Fibroblast of lung (primary cell): ENCODE data around the gene CAMK1D. TPM values are rescaled to one million over a fixed set of nuclear protein-coding genes. Genes with fewer than 3 reads are reported as not detected.
A peak's percentile ranks its signal among the peaks of the same experiment; 100 is the strongest.

Experiments
- DNase-seq, 2 donors: peaks; one replicate each; pipeline versions ENCODE4 v3.0.0 to v3.0.0-alpha.2; 2010; ENCODE audit warnings: low read depth in 2 of 2
- H2AFZ ChIP-seq: 2 replicates; pipeline ENCODE4 v1.5.1; 2012; ENCODE audit warnings: low read length, control low read depth, inconsistent platforms
- H3K27ac ChIP-seq: 2 replicates; pipeline ENCODE4 v1.5.1; 2011; ENCODE audit warnings: low read length, control low read depth; ENCODE audit not compliant: insufficient read depth
- H3K27me3 ChIP-seq: 2 replicates; pipeline ENCODE4 v1.5.1; 2011; ENCODE audit warnings: mild to moderate bottlenecking, low read length; ENCODE audit not compliant: control insufficient read depth, insufficient read depth
- H3K36me3 ChIP-seq: 2 replicates; pipeline ENCODE4 v1.5.1; 2011; ENCODE audit warnings: low read length; ENCODE audit not compliant: control insufficient read depth, insufficient read depth
- H3K4me1 ChIP-seq: 2 replicates; pipeline ENCODE4 v1.5.1; 2011; ENCODE audit warnings: low read length; ENCODE audit not compliant: control insufficient read depth, insufficient read depth; ENCODE audit errors: extremely low read depth
- H3K4me2 ChIP-seq: 2 replicates; pipeline ENCODE4 v1.5.1; 2011; ENCODE audit warnings: low read length, control low read depth; ENCODE audit not compliant: insufficient read depth; ENCODE audit errors: extremely low read depth
- H3K4me3 ChIP-seq, 4 experiments: fragments of 200-600 bp in 1 of 4; sonication (generic) in 1 of 4; replicated peaks in 1 of 4; 2 replicates each; pipeline ENCODE4 v1.5.1; 2011 to 2016; ENCODE audit warnings: low read length in 4 of 4, low read depth in 3 of 4, mild to moderate bottlenecking in 3 of 4, control low read depth in 2 of 4, inconsistent platforms in 1 of 4, mixed read lengths in 1 of 4; ENCODE audit not compliant: insufficient read depth in 1 of 4; ENCODE audit errors: control extremely low read depth in 1 of 4
- H3K79me2 ChIP-seq: 2 replicates; pipeline ENCODE4 v1.5.1; 2012; ENCODE audit warnings: mild to moderate bottlenecking, low read length, inconsistent platforms; ENCODE audit not compliant: control insufficient read depth, insufficient read depth
- H3K9ac ChIP-seq: 2 replicates; pipeline ENCODE4 v1.5.1; 2011; ENCODE audit warnings: mild to moderate bottlenecking, low read length, control low read depth; ENCODE audit not compliant: insufficient read depth
- H3K9me3 ChIP-seq: 2 replicates; pipeline ENCODE4 v1.5.1; 2012; ENCODE audit warnings: low read depth, low read length; ENCODE audit not compliant: control insufficient read depth, insufficient read depth
- H4K20me1 ChIP-seq: 2 replicates; pipeline ENCODE4 v1.5.1; 2011; ENCODE audit warnings: low read length; ENCODE audit not compliant: control insufficient read depth, insufficient read depth; ENCODE audit errors: extremely low read depth
- CTCF ChIP-seq, 2 donors: IDR thresholded peaks in 1 of 2; conservative IDR thresholded peaks in 1 of 2; 1 replicate in 1 of 2; 2 replicates in 1 of 2; pipeline ENCODE4 v1.5.1; 2011 to 2012; ENCODE audit warnings: low read length in 2 of 2, control low read depth in 1 of 2, inconsistent platforms in 1 of 2, low read depth in 1 of 2, mild to moderate bottlenecking in 1 of 2
- EZH2 ChIP-seq: IDR thresholded peaks from 2 replicates; pipeline ENCODE4 v1.5.1; 2012; ENCODE audit warnings: low read length, control low read depth, mild to moderate bottlenecking; ENCODE audit errors: missing control alignments
- polyA plus RNA-seq, 2 donors: library from polyadenylated mRNA; depleted of rRNA in 1 of 2; stranded (reverse) in 1 of 2; unstranded in 1 of 2; fragments of >200 nt; gene quantifications; 2 replicates each; pipeline ENCODE4 v1.2.1, GENCODE V29; 2011 to 2012; ENCODE audit warnings: missing spikeins in 1 of 2
- total RNA-seq: library from RNA; depleted of rRNA; stranded (reverse); fragments of >200 nt; gene quantifications from 2 replicates; pipeline ENCODE4 v1.2.1, GENCODE V29; 2014

Gene CAMK1D
- total and polyA plus RNA-seq, 2 donors (not counting 1 experiment from before 2014, with no cell fraction given): 2.3 TPM

- no peak overlapping the region for H3K9ac ChIP-seq
- H3K79me2 ChIP-seq: no peaks in the 10 kb centered on the region
- H3K9me3 ChIP-seq: no peaks in the 10 kb centered on the region
- peak; percentile 13 to 31 for DNase-seq
- no peak overlapping the region for H2AFZ ChIP-seq
- no peaks in the 10 kb centered on the region for H3K36me3 ChIP-seq
- no peak overlapping the region for H3K27ac ChIP-seq
- H3K27me3 ChIP-seq: peaks cover 2% of the 10 kb centered on the region
- no peak overlapping the region for H3K4me3 ChIP-seq
- H3K4me1 ChIP-seq: peaks cover 4% of the 10 kb centered on the region
- no peaks in the 10 kb centered on the region for H4K20me1 ChIP-seq
- no peak overlapping the region for H3K4me2 ChIP-seq
- no peak for TF ChIP-seq EZH2
Observed at GRCh38 chr10:12846718-12847117, 497.4 kb downstream of the CAMK1D start.

- H4K20me1 ChIP-seq: no peaks in the 10 kb centered on the region
- no peak overlapping the region for H3K4me2 ChIP-seq
- TF ChIP-seq CTCF (conservative IDR thresholded peaks at IDR 0.05 in 1 of 2, IDR thresholded peaks at IDR 0.05 in 1 of 2; ENCODE audit: low read depth in 1 of 2, low read length in 2 of 2) (no peak), EZH2 (no peak)
- H3K27ac ChIP-seq: no peak overlapping the region
- peaks cover 2% of the 10 kb centered on the region for H3K27me3 ChIP-seq
- no peaks in the 10 kb centered on the region for H3K36me3 ChIP-seq
- H3K9me3 ChIP-seq: no peaks in the 10 kb centered on the region
- H3K4me3 ChIP-seq: no peak overlapping the region
- no peak for DNase-seq
- no peak overlapping the region for H2AFZ ChIP-seq
- H3K9ac ChIP-seq: no peak overlapping the region
- H3K4me1 ChIP-seq: peaks cover 4% of the 10 kb centered on the region
- H3K79me2 ChIP-seq: no peaks in the 10 kb centered on the region
Observed at GRCh38 chr10:12847361-12847975, 498.1 kb downstream of the CAMK1D start.

- no peaks in the 10 kb centered on the region for H3K36me3 ChIP-seq
- no peak overlapping the region for H3K4me3 ChIP-seq
- H4K20me1 ChIP-seq: no peaks in the 10 kb centered on the region
- no peak overlapping the region for H3K4me2 ChIP-seq
- H3K27me3 ChIP-seq: peaks cover 2% of the 10 kb centered on the region
- H3K9me3 ChIP-seq: no peaks in the 10 kb centered on the region
- H3K27ac ChIP-seq: no peak overlapping the region
- no peak overlapping the region for H3K9ac ChIP-seq
- DNase-seq: no peak
- H3K79me2 ChIP-seq: no peaks in the 10 kb centered on the region
- TF ChIP-seq EZH2 (no peak), CTCF (conservative IDR thresholded peaks at IDR 0.05 in 1 of 2, IDR thresholded peaks at IDR 0.05 in 1 of 2; ENCODE audit: low read depth in 1 of 2, low read length in 2 of 2) (no peak)
- H2AFZ ChIP-seq: no peak overlapping the region
- peaks cover 4% of the 10 kb centered on the region for H3K4me1 ChIP-seq
Observed at GRCh38 chr10:12848439-12849173, 499.3 kb downstream of the CAMK1D start.
